SK-N-SH (cell line): ENCODE data around the gene KCNJ9. TPM values are rescaled to one million over a fixed set of nuclear protein-coding genes. Genes with fewer than 3 reads are reported as not detected.

Source experiments
- CTCF ChIA-PET: fragments of 300-600, 350-600 bp; formaldehyde crosslinking; extraction: SDS; loops from one replicate; lab custom pipeline; 2021; lab: Yijun Ruan, JAX
- POLR2A ChIA-PET: fragments of 350-600 bp; sonication (Branson Sonifier 250); formaldehyde crosslinking; extraction: SDS; loops from one replicate; lab custom pipeline; 2020; ENCODE audit warnings: antibody characterized with exemption, inconsistent platforms; lab: Yijun Ruan, JAX
- DNase-seq: peaks from one replicate; pipeline ENCODE4 v3.0.0; 2012
- H2AFZ ChIP-seq: fragments of 200-600 bp; sonication (generic); 2 replicates; pipeline ENCODE4 v1.8.1; 2016; ENCODE audit warnings: antibody characterized with exemption, mild to moderate bottlenecking, low read depth
- H3F3A ChIP-seq: fragments of 200-600 bp; sonication (generic); replicated peaks from 2 replicates; pipeline ENCODE3; 2016; ENCODE audit warnings: antibody characterized with exemption, mild to moderate bottlenecking; ENCODE audit not compliant: insufficient read depth
- H3K27ac ChIP-seq, 2 experiments: fragments of 200-500 bp in 1 of 2; fragments of 200-600 bp in 1 of 2; sonication (Bioruptor generic) in 1 of 2; sonication (generic), shearing (Covaris generic) in 1 of 2; 2 replicates each; pipeline versions ENCODE4 v1.5.1 to v1.6.1; 2014 to 2016; ENCODE audit warnings: low read depth in 2 of 2, inconsistent platforms in 1 of 2, low read length in 1 of 2, mild to moderate bottlenecking in 1 of 2, mixed read lengths in 1 of 2
- H3K27me3 ChIP-seq: fragments of 200-600 bp; sonication (generic), shearing (Covaris generic); 2 replicates; pipeline ENCODE4 v1.6.1; 2016; ENCODE audit warnings: mixed run types; ENCODE audit not compliant: insufficient read depth
- H3K36me3 ChIP-seq, 2 experiments: fragments of 200-500 bp in 1 of 2; fragments of 200-600 bp in 1 of 2; sonication (Bioruptor generic) in 1 of 2; sonication (generic) in 1 of 2; replicated peaks in 1 of 2; 2 replicates each; pipeline versions ENCODE3 to v1.5.1; 2014 to 2016; ENCODE audit warnings: low read length in 1 of 2, mild to moderate bottlenecking in 1 of 2; ENCODE audit not compliant: insufficient read depth in 2 of 2, control insufficient read depth in 1 of 2
- H3K4me1 ChIP-seq, 2 experiments: fragments of 200-500 bp in 1 of 2; fragments of 200-600 bp in 1 of 2; sonication (Bioruptor generic) in 1 of 2; sonication (generic), shearing (Covaris generic) in 1 of 2; 2 replicates each; pipeline versions ENCODE4 v1.5.1 to v1.6.1; 2014 to 2016; ENCODE audit warnings: low read depth in 1 of 2, low read length in 1 of 2, mixed run types in 1 of 2; ENCODE audit not compliant: insufficient read depth in 2 of 2, control insufficient read depth in 1 of 2
- H3K4me2 ChIP-seq: fragments of 200-600 bp; sonication (generic), shearing (Covaris generic); 2 replicates; pipeline ENCODE4 v1.6.1; 2017; ENCODE audit warnings: mixed run types
- H3K4me3 ChIP-seq, 2 experiments: fragments of 200-500 bp in 1 of 2; fragments of 200-600 bp in 1 of 2; sonication (Bioruptor generic) in 1 of 2; sonication (generic), shearing (Covaris generic) in 1 of 2; 2 replicates each; pipeline versions ENCODE4 v1.5.1 to v1.8.1; 2014 to 2016; ENCODE audit warnings: low read depth in 2 of 2, inconsistent platforms in 1 of 2, low read length in 1 of 2, mild to moderate bottlenecking in 1 of 2, mixed read lengths in 1 of 2, moderate library complexity in 1 of 2
- H3K79me2 ChIP-seq: fragments of 200-600 bp; sonication (generic); 2 replicates; pipeline ENCODE4 v1.8.1; 2017; ENCODE audit warnings: mild to moderate bottlenecking; ENCODE audit not compliant: insufficient read depth
- H3K9ac ChIP-seq: fragments of 200-600 bp; sonication (generic); 2 replicates; pipeline ENCODE4 v1.6.1; 2017; ENCODE audit warnings: mixed run types
- H3K9me2 ChIP-seq: fragments of 200-600 bp; sonication (generic); 2 replicates; pipeline ENCODE4 v1.6.1; 2017; ENCODE audit warnings: mixed run types
- H3K9me3 ChIP-seq: fragments of 200-600 bp; sonication (generic); 2 replicates; pipeline ENCODE4 v1.6.1; 2017; ENCODE audit warnings: mixed run types, mild to moderate bottlenecking, moderate library complexity
- H4K20me1 ChIP-seq: fragments of 200-600 bp; sonication (generic); 2 replicates; pipeline ENCODE4 v1.6.1; 2017; ENCODE audit warnings: mild to moderate bottlenecking, mixed run types; ENCODE audit not compliant: insufficient read depth
- EP300 ChIP-seq, 2 experiments: IDR thresholded peaks; 2 replicates each; pipeline versions ENCODE4 v1.4.0 to v1.6.1; 2012; ENCODE audit warnings: borderline replicate concordance in 1 of 2, low read depth in 1 of 2, low read length in 1 of 2
- FOSL2 ChIP-seq: IDR thresholded peaks from 2 replicates; pipeline ENCODE4 v1.4.0; 2012; ENCODE audit warnings: low read depth, mild to moderate bottlenecking, moderate library complexity, borderline replicate concordance
- FOXJ3 ChIP-seq: sonication (generic); formaldehyde crosslinking; IDR thresholded peaks from 2 replicates; pipeline ENCODE4 v1.5.1; 2020; ENCODE audit warnings: mild to moderate bottlenecking, missing genetic modification reagents
- FOXM1 ChIP-seq: IDR thresholded peaks from 2 replicates; pipeline ENCODE4 v1.4.0; 2012; ENCODE audit warnings: low read depth, mild to moderate bottlenecking
- GABPA ChIP-seq: IDR thresholded peaks from 2 replicates; pipeline ENCODE4 v1.4.0; 2012; ENCODE audit warnings: low read depth, mild to moderate bottlenecking
- MEF2A ChIP-seq: IDR thresholded peaks from 2 replicates; pipeline ENCODE4 v1.4.0; 2012; ENCODE audit warnings: low read depth, borderline replicate concordance
- NFIC ChIP-seq: IDR thresholded peaks from 2 replicates; pipeline ENCODE4 v1.4.0; 2012; ENCODE audit warnings: borderline replicate concordance
- POLR2AphosphoS5 ChIP-seq: IDR thresholded peaks from 2 replicates; pipeline ENCODE4 v1.6.1; 2012; ENCODE audit warnings: low read depth, low read length
- RAD21 ChIP-seq: IDR thresholded peaks from 2 replicates; pipeline ENCODE4 v1.6.1; 2012; ENCODE audit warnings: mild to moderate bottlenecking, low read length
- RCOR1 ChIP-seq: fragments of 150-350 bp; IDR thresholded peaks from 2 replicates; pipeline ENCODE4 v1.6.1; 2017; ENCODE audit warnings: antibody characterized with exemption, low read length
- RFX5 ChIP-seq: IDR thresholded peaks from 2 replicates; pipeline ENCODE4 v1.6.1; 2012; ENCODE audit warnings: mild to moderate bottlenecking, improper control_type of control experiment, low read length
- RXRA ChIP-seq: IDR thresholded peaks from 2 replicates; pipeline ENCODE4 v1.4.0; 2012; ENCODE audit warnings: low read depth, mild to moderate bottlenecking, borderline replicate concordance
- TEAD4 ChIP-seq: IDR thresholded peaks from 2 replicates; pipeline ENCODE4 v1.4.0; 2012; ENCODE audit warnings: mild to moderate bottlenecking, borderline replicate concordance; ENCODE audit not compliant: insufficient read depth
- WGBS: methylation state at CpG from one replicate; pipeline ENCODE4 v1.1.6; 2017; ENCODE audit warnings: low lambda C conversion rate; 5-methylcytosine and 5-hydroxymethylcytosine counted together
- polyA plus RNA-seq, 3 experiments: library from polyadenylated mRNA; depleted of rRNA; stranded (reverse); fragments of >200 nt; gene quantifications; 2 replicates each; pipeline ENCODE4 v1.2.3, GENCODE V29; 2012
- TF ChIP-seq, protein P1 (sequence below): fragments of 200-600 bp; sonication (generic); IDR thresholded peaks from 2 replicates; pipeline ENCODE4 v1.6.1; 2017; ENCODE audit warnings: antibody characterized with exemption, mild to moderate bottlenecking, moderate library complexity
- TF ChIP-seq, protein P2 (sequence below): fragments of 150-350 bp; IDR thresholded peaks from 2 replicates; pipeline ENCODE4 v1.6.1; 2017; ENCODE audit warnings: antibody characterized with exemption, low read length, low read depth, borderline replicate concordance
- TF ChIP-seq, protein P3 (sequence below): IDR thresholded peaks from 2 replicates; pipeline ENCODE4 v1.4.0; 2012; ENCODE audit warnings: low read depth, borderline replicate concordance
- TF ChIP-seq, protein P4 (sequence below): IDR thresholded peaks from 2 replicates; pipeline ENCODE4 v1.4.0; 2012; ENCODE audit warnings: low read depth

Gene KCNJ9
- polyA plus RNA-seq, 1 of the 3 experiments (the other 2 are of a cell fraction) = 0.02 TPM

GRCh38 chr1:160133990-160134770 lies 52.8 kb downstream of the KCNJ9 start:
- Histone ChIP-seq H3K4me3 (no peak overlapping the region), H3K9me2 (no peaks in the 10 kb centered on the region), H3K4me1 (no peaks in the 10 kb centered on the region), H3K36me3 (no peaks in the 10 kb centered on the region), H3K27me3 (0 out of 2 replicates have a peak, but pooled peaks cover 4% of the 10 kb centered on the region), H3F3A (no peaks in the 10 kb centered on the region), H3K79me2 (no peaks in the 10 kb centered on the region), H2AFZ (no peak overlapping the region), H4K20me1 (no peaks in the 10 kb centered on the region), H3K4me2 (no peak overlapping the region), H3K9ac (no peak overlapping the region), H3K9me3 (no peaks in the 10 kb centered on the region), H3K27ac (no peak overlapping the region)
- TF ChIP-seq TEAD4 (no peak), FOXJ3 (CRISPR knock-in tag) (no peak), FOSL2 (no peak), RAD21 (no peak)
- ChIA-PET CTCF (no interaction called here), POLR2A (no interaction called here)
- WGBS = 53% methylated on average over 9 of the region's 9 CpGs
- DNase-seq = no peak

- H3K27me3 ChIP-seq = peaks cover 4% of the 10 kb centered on the region; the same call in 1 of the 2 replicates
- no peaks in the 10 kb centered on the region for H4K20me1 ChIP-seq
- H2AFZ ChIP-seq = no peak overlapping the region
- ChIA-PET CTCF (interaction anchor here (1.3 kb wide), 1 partner anchor 26 kb away, joined by 3 read pairs; no protein-coding TSS in a partner anchor), POLR2A (no interaction called here)
- no peak overlapping the region for H3K4me2 ChIP-seq
- no peak for DNase-seq
- no peak overlapping the region for H3K27ac ChIP-seq
- TF ChIP-seq RCOR1 (no peak), FOXM1 (no peak), MEF2A (no peak), GABPA (no peak), EP300 (IDR thresholded peaks at IDR 0.05; ENCODE audit: borderline replicate concordance in 1 of 2, low read depth in 1 of 2, low read length in 1 of 2) (no peak), NFIC (no peak), RXRA (no peak), RFX5 (no peak), POLR2AphosphoS5 (no peak)
- TF ChIP-seq, protein P1, sequence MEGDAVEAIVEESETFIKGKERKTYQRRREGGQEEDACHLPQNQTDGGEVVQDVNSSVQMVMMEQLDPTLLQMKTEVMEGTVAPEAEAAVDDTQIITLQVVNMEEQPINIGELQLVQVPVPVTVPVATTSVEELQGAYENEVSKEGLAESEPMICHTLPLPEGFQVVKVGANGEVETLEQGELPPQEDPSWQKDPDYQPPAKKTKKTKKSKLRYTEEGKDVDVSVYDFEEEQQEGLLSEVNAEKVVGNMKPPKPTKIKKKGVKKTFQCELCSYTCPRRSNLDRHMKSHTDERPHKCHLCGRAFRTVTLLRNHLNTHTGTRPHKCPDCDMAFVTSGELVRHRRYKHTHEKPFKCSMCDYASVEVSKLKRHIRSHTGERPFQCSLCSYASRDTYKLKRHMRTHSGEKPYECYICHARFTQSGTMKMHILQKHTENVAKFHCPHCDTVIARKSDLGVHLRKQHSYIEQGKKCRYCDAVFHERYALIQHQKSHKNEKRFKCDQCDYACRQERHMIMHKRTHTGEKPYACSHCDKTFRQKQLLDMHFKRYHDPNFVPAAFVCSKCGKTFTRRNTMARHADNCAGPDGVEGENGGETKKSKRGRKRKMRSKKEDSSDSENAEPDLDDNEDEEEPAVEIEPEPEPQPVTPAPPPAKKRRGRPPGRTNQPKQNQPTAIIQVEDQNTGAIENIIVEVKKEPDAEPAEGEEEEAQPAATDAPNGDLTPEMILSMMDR = no peak
- TF ChIP-seq, protein P2, sequence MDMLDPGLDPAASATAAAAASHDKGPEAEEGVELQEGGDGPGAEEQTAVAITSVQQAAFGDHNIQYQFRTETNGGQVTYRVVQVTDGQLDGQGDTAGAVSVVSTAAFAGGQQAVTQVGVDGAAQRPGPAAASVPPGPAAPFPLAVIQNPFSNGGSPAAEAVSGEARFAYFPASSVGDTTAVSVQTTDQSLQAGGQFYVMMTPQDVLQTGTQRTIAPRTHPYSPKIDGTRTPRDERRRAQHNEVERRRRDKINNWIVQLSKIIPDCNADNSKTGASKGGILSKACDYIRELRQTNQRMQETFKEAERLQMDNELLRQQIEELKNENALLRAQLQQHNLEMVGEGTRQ = no peak
- TF ChIP-seq, protein P3, sequence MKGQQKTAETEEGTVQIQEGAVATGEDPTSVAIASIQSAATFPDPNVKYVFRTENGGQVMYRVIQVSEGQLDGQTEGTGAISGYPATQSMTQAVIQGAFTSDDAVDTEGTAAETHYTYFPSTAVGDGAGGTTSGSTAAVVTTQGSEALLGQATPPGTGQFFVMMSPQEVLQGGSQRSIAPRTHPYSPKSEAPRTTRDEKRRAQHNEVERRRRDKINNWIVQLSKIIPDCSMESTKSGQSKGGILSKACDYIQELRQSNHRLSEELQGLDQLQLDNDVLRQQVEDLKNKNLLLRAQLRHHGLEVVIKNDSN = no peak
- TF ChIP-seq, protein P4, sequence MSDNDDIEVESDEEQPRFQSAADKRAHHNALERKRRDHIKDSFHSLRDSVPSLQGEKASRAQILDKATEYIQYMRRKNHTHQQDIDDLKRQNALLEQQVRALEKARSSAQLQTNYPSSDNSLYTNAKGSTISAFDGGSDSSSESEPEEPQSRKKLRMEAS = no peak
- TF ChIP-seq, all 33 proteins: peak for 0
- Histone ChIP-seq H3K4me3 (no peak overlapping the region), H3K4me1 (no peaks in the 10 kb centered on the region), H3K79me2 (no peaks in the 10 kb centered on the region), H3K9ac (no peak overlapping the region), H3K9me3 (no peaks in the 10 kb centered on the region), H3K9me2 (no peaks in the 10 kb centered on the region), H3K36me3 (no peaks in the 10 kb centered on the region), H3F3A (no peaks in the 10 kb centered on the region)
- WGBS = 54% methylated on average over 20 of the region's 20 CpGs
Measured at GRCh38 chr1:160134791-160135572, 53.6 kb downstream of the KCNJ9 start.
